NCI-H2029 treated with DMSO at 0.1 percent for 48 hours (cell line): ENCODE measurements around the gene WDR87.
"Not testable (repeated sequence)": the region's sequence is repeated elsewhere in the genome, so short reads cannot be mapped to it uniquely, and the experiment has no call there.

ENCODE experiments used
- DNase-seq: peaks from one replicate; lab custom pipeline; 2025; lab: John Stamatoyannopoulos, UW

WDR87 gene

DNA sequence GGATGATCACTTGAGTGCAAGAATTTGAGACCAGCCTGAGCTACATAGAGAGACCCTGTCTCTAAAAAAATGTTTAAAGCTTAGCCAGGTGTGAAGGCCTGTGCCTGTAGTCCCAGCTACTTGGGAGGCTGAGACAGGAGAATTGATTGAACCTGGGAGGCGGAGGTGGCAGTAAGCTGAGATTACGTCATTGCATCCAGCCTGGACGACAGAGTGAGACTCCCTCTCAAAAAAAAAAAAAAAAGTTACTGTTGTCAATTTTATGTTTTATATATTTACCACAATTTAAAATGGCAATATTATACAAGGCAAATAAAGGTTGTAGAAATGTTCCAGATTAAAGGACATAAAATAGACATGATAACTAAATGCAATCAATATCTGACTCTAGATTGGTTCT, 29.2 kb downstream of the WDR87 start:
- DNase-seq, result no peak

DNA sequence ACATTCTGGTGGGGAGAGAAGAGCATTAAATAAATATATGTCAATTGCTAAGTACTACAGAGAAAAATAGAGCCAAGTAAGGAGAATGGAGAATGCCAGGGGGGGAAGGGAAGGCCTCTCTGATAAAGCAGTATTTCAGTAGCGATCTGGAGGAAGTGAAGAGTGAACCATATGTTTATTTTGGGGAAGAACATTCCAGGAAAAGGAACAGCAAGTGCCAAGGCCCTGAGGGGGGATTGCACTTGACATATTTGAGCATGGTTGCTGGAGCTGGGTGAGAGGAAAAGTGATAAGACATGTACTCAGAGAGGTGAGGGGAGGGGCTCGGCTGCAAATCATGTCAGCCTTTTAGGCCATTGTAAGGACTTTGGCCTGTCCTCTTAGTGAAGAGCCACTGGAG, 30.4 kb downstream of the WDR87 start:
- no peak for DNase-seq

DNA sequence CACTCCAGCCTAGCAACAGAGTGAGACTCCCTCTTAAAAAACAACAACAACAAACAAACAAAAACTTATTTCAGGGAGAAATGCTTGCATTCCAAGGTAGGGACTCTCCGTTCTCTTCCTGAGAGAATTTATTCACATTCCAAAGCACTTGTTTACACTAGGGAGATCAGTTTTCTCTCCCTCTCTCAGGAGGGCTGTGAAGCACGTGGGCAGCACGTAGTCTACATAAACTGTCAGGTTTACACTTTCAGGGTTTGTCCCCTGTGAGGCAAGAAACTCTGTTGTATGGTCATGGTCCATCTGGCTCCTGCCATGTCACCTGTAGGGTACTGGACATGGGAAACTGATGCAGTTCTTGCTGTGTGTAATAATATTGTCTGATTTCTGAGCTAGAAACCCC, 31.6 kb downstream of the WDR87 start:
- no peak for DNase-seq

DNA sequence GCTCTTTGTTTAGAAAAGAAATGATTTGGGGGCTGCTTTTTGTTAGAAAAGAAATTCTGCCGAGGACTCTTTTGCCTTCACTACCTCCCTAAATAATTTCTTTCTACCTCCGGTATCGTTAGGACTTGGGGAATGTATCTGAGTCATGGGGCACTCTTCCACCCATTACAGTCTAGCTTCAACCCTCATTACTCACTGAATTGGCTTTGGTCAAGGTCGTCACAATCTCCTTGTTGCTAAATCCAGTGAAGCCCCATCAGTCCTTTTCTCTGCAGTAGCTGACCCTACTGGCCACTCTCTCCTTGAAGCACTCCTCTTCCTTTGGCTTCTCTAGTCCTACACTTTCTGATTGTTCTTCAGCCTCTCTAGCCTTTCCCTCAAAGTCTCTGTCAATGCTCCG, 34.0 kb downstream of the WDR87 start:
- DNase-seq, result no peak

DNA sequence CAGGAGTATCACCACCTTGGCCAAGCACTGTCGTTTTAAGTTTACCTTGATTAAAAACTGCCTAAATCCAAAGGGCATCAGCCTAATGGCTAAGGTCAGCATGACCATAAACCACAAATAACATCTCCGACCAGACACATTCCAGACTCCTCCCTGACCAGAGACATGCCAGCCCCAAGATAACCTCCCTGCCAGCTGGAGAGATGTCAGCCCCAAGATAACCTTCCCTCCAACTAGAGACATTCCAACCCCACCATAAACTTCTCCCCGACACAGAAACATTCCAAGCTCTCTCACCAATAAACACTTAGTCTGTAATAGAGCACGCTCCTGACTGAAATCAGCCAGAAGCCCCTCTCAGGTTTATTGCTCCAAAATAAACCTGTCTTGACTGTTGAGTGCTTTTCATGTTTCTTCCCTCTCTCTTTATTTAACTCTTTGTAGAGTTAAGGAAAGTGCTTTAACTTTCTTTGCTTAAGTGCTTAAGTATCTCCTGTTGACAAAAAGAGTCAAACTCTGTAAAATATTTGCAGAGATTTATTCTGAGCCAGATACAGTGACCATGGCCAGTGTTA, 36.5 kb downstream of the WDR87 start:
- DNase-seq, result no peak

DNA sequence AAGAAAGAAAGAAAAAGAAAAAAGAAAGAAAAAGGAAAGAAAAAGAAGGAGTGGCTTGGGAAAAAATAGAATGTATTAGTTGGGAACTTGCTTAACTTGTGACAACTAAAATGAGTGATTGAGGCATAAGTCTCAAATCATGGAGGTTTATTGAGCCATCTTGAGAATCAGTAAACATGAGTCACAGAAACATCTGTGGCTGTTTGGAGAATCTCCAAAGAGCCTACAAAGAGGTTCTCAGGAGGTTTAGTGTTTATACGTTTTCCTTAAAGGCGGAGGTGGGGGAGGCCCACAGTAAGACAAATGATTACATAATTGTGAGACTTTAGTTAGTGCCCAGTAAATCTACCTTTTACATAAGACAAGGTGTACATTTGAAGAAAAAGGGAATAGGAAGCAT, 38.6 kb downstream of the WDR87 start:
- no peak for DNase-seq

DNA sequence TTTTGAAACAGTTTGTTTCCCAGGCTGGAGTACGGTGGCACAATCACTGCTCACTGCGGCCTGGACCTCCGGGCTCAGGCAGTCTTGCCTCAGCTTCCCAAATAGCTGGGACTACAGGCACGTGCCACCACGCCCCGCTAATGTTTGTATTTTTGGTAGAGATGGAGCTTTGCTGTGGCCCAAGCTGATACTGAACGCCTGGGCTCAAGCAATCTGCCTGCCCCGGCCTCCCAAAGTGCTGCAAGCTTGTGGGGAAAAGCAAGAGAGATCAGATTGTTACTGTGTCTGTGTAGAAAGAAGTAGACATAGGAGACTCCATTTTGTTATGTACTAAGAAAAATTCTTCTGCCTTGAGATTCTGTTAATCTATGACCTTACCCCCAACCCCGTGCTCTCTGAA, 40.5 kb downstream of the WDR87 start:
- DNase-seq, result not testable (repeated sequence)

DNA sequence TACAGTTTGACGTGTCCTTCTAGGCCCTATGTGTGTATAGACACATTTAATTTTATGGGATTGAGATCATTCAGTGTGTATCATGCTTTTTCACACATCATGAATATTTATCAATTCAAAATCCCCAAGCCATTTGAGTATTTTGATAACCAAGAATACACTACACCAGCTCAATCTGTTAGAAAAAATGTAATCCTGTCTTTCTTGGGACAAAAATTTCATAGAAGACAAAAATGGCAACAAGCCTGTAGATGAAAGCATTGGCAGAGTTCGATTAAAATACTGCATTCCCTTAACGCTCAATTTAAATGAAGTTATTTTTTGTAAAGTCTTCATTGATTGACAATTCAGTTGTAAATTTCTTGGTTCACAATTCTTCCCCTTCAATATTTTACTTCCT, 41.9 kb downstream of the WDR87 start:
- no peak for DNase-seq

DNA sequence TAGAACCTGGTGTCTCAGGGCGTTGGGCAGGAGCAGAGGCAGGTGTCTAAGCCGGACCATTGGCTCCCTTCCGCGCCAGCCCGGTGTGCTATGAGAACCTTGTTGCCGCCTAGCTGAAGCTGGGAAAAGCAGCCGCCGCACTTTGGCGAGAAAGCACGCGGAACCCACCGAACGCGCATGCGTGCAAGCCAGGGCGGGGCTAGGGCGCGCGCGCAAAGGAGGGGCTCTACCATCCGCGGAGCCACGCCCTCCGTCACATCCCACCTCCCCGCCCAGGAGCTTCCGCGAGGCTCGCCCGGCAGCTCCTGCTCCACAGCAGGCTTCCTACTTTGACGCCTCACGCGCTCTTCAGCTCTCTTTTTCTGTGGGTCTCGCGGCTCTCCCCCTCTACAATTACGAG, 51.3 kb downstream of the WDR87 start:
- no peak for DNase-seq

DNA sequence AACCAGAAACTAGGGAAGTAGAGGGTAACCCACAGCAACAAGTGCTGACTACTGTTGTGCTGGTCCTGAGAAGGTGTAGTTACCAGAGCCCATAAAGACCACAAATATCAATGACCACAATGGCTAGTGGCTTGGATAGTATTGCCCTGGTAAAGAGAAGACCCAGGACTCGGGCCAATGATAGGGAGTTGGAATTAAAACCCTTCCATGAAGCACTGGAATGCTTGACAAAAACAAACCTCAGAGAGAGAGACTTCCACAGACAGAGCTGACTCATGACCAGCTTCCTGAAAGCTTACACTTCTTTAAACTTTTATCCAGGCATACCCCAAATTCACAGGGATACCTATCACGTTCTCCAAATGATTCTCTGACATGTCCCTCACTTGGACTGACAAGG, 60.5 kb downstream of the WDR87 start:
- DNase-seq, result no peak
